ENCODE results near the gene MYG1.

The MYG1 gene, protein sequence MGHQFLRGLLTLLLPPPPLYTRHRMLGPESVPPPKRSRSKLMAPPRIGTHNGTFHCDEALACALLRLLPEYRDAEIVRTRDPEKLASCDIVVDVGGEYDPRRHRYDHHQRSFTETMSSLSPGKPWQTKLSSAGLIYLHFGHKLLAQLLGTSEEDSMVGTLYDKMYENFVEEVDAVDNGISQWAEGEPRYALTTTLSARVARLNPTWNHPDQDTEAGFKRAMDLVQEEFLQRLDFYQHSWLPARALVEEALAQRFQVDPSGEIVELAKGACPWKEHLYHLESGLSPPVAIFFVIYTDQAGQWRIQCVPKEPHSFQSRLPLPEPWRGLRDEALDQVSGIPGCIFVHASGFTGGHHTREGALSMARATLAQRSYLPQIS

DNA sequence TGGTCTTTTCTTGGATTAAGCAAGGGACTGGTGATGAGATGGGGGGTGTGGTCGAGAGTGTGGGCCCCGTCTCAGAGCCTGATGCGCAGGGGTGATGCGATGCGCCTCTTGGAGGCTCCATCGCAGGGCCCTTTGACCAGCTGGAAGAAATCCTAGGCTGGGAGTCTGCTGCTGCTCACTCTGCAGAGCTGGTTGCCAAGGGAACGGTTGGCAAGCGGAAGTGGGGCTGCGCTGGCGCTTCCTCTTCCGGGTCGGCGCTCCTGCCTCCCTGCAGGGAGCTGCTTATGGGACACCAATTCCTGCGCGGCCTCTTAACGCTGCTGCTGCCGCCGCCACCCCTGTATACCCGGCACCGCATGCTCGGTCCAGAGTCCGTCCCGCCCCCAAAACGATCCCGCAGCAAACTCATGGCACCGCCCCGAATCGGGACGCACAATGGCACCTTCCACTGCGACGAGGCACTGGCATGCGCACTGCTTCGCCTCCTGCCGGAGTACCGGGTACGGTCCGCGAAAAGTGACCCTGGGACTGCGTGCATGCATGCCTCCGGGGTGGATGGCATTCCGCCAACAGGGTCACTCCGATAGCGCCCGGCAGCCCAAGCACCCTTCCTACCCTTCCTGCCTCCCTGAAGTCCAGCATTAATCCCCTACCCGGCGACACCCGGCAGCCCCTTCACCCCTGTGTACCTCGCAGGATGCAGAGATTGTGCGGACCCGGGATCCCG is at the start of gene MYG1:
Gene MYG1, plus strand, starts transcription at position 242 of the 727 bp plus-strand sequence. Its CDS starts 43 bp downstream, at position 285.
- DNase-seq = peak; percentile 83
- H3K27ac Mint-ChIP-seq = peak within 1 kb of the TSS; percentile 97
- TF ChIP-seq, protein P1, sequence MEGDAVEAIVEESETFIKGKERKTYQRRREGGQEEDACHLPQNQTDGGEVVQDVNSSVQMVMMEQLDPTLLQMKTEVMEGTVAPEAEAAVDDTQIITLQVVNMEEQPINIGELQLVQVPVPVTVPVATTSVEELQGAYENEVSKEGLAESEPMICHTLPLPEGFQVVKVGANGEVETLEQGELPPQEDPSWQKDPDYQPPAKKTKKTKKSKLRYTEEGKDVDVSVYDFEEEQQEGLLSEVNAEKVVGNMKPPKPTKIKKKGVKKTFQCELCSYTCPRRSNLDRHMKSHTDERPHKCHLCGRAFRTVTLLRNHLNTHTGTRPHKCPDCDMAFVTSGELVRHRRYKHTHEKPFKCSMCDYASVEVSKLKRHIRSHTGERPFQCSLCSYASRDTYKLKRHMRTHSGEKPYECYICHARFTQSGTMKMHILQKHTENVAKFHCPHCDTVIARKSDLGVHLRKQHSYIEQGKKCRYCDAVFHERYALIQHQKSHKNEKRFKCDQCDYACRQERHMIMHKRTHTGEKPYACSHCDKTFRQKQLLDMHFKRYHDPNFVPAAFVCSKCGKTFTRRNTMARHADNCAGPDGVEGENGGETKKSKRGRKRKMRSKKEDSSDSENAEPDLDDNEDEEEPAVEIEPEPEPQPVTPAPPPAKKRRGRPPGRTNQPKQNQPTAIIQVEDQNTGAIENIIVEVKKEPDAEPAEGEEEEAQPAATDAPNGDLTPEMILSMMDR (IDR thresholded peaks at IDR 0.05) = no peak
- H3K4me1 Mint-ChIP-seq = peaks cover 69% of the 10 kb centered on the region
- peaks cover 23% of the 10 kb centered on the region for H3K36me3 Mint-ChIP-seq (ENCODE audit: low read depth)
- no peaks in the 10 kb centered on the region for H3K9me3 Mint-ChIP-seq
- H3K4me3 Mint-ChIP-seq = peak within 1 kb of the TSS; percentile 90
- H3K27me3 Mint-ChIP-seq (ENCODE audit: low read depth, poor library complexity) = peaks cover 3% of the 10 kb centered on the region

DNA sequence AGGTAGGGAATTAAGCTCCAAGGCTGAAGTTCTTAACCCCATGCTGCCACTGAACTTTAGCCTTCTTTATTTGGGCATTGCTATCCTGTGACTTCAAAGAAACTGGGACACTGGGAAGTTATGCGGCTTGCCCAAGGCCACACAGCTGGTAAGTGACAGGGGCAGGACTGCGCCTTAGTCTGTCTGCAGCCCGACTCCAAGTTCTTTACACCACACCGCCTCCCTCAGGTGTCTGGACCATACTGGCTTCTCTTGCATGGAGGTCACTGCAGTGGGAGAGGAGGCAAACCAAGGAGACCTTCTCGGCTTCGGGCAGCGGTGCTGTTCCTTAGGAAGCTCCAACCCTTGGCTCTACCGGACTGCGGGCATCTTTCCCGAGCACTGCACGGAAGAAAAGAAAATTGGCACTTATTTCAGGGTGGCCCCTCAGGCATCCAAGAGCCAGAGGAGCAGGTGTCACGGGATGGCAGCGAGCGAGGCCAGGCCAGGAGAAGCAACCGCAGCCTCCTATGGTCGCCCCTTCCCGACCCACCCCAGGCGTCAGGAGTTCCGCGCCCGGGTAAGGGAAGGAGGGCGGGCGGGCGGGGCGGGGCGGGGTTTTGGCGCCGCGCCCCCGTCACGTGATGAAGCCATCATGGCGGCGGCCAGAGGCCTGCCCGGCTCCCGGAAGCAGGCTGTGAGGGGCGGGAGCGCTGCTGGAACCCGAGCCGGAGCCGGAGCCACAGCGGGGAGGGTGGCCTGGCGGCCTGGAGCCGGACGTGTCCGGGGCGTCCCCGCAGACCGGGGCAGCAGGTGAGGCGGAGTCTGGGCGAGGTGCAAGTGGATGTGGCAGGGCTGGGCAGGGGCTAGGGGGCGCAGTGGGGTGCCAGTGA is 47.8 kb upstream of the MYG1 start:
- H3K9me3 Mint-ChIP-seq = no peaks in the 10 kb centered on the region
- TF ChIP-seq, protein P1 (IDR thresholded peaks at IDR 0.05) = no peak
- no peaks in the 10 kb centered on the region for H3K27me3 Mint-ChIP-seq (ENCODE audit: low read depth, poor library complexity)
- peaks cover 34% of the 10 kb centered on the region for H3K4me1 Mint-ChIP-seq
- peak overlapping the region; percentile 98 for H3K27ac Mint-ChIP-seq
- peak; percentile 88 for DNase-seq
- peak overlapping the region; percentile 99 for H3K4me3 Mint-ChIP-seq
- H3K36me3 Mint-ChIP-seq (ENCODE audit: low read depth) = no peaks in the 10 kb centered on the region

DNA sequence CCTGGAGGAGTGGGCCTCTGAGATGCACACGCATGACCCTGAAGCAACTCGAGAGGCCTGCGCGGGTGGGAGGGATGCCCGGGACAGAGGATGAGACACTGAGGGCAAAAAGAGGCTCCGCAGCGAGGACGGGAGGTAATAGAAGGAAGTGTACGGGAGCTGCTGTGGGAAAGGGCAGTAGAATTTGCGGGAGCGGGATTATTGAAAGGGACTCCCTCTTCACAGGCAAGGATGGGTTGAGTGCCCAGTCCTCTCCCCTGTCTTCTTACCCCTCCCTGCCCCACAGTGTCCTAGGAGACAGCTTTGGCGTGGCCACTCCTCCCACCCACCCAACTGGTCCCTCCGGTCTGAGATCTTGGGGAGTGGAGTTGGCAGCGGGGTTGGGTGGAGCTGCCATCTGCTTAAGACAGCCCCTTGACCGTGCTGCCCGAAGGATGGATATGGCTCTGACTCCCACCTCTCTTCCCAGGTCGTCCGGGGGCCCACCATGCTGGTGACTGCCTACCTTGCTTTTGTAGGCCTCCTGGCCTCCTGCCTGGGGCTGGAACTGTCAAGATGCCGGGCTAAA is 47.1 kb upstream of the MYG1 start:
- no peaks in the 10 kb centered on the region for H3K27me3 Mint-ChIP-seq (ENCODE audit: low read depth, poor library complexity)
- H3K4me3 Mint-ChIP-seq = peak overlapping the region; percentile 99
- H3K9me3 Mint-ChIP-seq = no peaks in the 10 kb centered on the region
- H3K27ac Mint-ChIP-seq = peak overlapping the region; percentile 90
- peaks cover 34% of the 10 kb centered on the region for H3K4me1 Mint-ChIP-seq
- DNase-seq = no peak
- TF ChIP-seq, protein P1 (IDR thresholded peaks at IDR 0.05) = no peak
- H3K36me3 Mint-ChIP-seq (ENCODE audit: low read depth) = no peaks in the 10 kb centered on the region

DNA sequence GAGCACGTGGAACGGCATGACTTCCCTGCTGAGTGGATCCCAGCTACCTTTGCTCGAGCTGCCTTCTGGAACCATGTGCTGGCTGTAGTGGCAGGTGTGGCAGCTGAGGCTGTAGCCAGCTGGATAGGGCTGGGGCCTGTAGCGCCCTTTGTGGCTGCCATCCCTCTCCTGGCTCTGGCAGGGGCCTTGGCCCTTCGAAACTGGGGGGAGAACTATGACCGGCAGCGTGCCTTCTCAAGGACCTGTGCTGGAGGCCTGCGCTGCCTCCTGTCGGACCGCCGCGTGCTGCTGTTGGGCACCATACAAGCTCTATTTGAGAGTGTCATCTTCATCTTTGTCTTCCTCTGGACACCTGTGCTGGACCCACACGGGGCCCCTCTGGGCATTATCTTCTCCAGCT is 46.2 kb upstream of the MYG1 start:
- no peaks in the 10 kb centered on the region for H3K27me3 Mint-ChIP-seq (ENCODE audit: low read depth, poor library complexity)
- no peak for DNase-seq
- peak overlapping the region; percentile 64 for H3K27ac Mint-ChIP-seq
- H3K4me1 Mint-ChIP-seq = peaks cover 34% of the 10 kb centered on the region
- peak overlapping the region; percentile 99 for H3K4me3 Mint-ChIP-seq
- H3K9me3 Mint-ChIP-seq = no peaks in the 10 kb centered on the region
- H3K36me3 Mint-ChIP-seq (ENCODE audit: low read depth) = no peaks in the 10 kb centered on the region
- TF ChIP-seq, protein P1 (IDR thresholded peaks at IDR 0.05) = no peak

DNA sequence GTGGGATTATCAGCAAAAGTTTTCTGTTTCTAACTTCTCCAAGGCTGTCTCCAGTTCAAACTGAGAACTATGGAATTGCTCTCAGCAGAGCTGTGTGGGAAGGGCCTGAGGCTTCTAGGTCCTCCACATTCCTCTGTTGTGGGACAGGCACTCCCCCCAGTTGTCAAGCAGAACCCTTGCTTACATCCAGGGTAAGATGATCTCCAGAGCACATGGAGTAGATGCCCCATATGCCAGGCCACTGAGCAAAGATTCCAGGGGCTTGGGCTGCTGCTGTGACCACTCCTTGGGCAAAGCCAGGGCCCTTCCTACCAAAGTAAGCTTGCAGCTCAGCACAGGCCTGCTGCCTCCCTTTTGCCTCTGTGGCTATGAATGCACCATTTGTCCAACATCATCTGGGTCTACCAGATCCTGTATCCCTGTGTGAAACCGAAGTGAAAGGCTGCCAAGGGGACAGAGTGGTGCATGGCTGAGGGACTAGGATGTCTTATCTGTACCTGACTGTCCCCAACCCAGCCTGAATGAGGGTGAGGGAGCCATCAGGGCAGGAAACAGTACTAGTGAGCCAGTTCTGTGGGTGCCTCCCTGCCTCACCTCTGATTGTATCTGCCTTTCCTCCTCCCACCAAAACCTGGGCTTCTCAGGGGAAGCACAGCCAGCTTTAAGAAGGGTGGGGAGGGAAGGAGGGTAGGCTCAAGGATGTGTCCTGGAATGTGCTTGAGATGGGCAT is 44.5 kb upstream of the MYG1 start:
- Mint-ChIP-seq H3K27me3 (ENCODE audit: low read depth, poor library complexity) (no peaks in the 10 kb centered on the region), H3K27ac (no peak overlapping the region), H3K9me3 (no peaks in the 10 kb centered on the region), H3K36me3 (ENCODE audit: low read depth) (no peaks in the 10 kb centered on the region), H3K4me3 (no peak overlapping the region), H3K4me1 (peaks cover 42% of the 10 kb centered on the region)
- DNase-seq = no peak
- TF ChIP-seq, protein P1 (IDR thresholded peaks at IDR 0.05) = no peak

Measured in nephron progenitor cell (in vitro differentiated cells).